SIG-M5 (cell line): Measurements from ENCODE around the gene TLR9.

Experiments used
- DNase-seq: peaks from one replicate; lab custom pipeline; 2025; lab: John Stamatoyannopoulos, UW

The TLR9 gene

DNA sequence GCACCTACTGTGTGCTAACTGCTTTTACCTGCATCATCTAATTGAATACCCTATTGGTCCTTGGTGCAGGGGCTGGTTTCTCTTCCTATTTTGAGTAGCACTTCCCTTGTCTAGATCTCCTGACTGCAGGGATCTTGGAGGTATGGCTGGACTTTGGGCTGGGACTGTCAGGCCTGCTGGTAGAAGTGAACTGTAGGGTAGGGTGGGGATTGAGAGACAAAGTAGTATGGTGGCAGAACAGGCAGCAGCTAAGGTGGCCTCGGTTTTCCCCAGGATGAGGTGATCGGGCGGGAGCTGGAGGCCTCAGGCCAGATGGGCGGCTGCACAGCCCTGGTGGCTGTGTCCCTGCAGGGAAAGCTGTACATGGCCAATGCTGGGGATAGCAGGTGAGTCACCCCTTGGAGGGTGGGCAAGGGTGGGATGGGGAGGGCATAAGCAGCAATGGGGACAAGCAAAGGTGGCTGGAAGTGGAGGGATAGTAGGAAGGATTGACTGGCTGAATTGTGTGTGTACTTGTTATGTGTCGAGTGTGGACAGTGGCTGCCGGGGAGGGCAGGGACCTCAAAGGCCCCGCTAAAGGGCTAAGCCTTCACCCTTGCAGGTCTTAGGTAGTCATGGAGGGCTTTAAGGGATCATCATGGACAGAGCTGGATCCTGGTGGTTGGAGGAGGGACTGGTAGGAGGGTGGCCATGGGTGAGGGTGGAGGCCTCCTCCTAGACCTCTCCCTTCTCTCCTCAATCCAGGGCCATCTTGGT is 22.1 kb upstream of the TLR9 start:
- no peak for DNase-seq

DNA sequence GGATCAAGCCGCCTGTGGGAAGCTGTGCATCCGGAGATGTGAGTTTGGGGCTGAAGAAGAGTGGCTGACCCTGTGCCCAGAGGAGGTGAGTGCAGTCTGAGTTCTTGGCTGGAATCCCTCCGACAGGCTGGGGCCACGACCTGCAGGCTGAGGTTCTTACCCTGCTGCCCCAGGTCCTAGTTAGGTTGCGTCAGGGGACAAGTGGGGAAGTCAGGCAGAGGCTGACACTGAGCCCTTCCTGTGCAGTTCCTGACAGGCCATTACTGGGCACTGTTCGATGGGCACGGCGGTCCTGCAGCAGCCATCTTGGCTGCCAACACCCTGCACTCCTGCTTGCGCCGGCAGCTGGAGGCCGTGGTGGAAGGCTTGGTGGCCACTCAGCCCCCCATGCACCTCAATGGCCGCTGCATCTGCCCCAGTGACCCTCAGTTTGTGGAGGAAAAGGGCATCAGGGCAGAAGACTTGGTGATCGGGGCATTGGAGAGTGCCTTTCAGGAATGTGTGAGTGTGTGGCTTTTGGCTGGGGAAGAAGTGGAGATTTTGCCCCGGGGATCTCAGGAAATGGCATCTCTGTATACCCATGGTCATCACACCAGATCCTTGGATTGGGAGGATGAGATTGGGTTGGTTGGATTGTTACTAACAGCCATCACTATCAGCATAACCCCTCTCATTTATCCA is 21.4 kb upstream of the TLR9 start:
- no peak for DNase-seq

DNA sequence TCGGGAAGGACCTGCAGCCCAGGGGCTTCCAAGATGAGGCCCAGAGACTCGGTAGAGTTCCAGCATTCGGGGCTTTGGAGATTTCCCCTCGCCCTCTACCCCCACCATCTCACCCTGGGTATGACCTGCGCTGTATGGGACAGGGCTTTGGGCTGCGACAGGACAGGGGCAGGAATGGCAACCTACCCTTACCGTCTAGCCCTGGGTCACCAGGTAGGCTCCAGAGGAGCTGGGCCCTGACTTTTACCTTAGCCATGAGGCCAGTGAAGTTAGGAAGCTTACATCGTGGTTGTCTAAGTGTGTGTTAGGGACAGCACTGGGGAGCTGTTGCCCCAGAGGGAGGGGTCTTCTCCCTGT is 20.8 kb upstream of the TLR9 start:
- DNase-seq = no peak

DNA sequence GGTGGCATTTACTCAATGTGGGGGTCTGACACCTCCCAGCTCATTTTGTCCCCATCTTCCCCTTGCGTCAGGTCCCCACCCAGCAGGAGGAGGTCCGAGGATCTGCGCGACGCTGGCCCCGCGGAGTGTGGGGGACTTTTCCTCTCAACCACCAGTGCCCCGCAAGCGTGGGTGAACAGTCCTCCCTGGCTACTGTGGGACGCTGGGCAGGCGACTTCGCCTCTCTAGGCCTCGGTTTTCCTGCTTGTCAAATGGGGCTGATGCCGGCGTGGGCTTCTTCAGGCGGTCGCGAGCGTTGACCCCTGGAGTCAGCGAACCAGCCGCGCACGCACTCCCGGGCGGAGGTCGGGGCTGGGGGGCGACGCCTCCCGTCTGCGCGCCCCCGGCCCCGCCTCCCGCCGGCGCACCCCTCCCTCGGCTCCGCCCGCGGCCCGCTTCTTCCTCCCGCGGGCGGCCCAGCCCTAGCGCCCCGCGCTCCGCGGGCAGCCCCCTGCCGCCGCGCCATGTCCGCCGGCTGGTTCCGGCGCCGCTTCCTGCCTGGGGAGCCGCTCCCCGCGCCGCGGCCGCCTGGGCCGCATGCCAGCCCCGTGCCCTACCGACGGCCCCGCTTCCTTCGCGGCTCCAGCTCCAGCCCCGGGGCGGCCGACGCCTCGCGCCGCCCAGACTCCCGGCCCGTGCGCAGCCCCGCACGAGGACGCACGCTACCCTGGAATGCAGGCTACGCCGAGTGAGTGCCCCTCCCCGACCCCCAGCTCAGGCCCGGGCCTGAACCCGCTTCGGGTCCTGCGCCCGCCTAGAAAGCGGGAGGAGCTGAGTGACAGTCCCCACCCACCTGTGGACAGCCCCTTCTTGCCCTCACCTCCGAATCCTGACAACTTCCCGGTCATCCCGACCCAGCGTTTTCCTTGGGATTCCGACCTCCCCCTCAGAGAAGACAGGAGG is 20.1 kb upstream of the TLR9 start, which contains the start of gene PPM1M:
PPM1M (plus strand) TSS at position 438 of the 942 bp plus-strand sequence; CDS start at position 504, 66 bp downstream.
- no peak for DNase-seq

DNA sequence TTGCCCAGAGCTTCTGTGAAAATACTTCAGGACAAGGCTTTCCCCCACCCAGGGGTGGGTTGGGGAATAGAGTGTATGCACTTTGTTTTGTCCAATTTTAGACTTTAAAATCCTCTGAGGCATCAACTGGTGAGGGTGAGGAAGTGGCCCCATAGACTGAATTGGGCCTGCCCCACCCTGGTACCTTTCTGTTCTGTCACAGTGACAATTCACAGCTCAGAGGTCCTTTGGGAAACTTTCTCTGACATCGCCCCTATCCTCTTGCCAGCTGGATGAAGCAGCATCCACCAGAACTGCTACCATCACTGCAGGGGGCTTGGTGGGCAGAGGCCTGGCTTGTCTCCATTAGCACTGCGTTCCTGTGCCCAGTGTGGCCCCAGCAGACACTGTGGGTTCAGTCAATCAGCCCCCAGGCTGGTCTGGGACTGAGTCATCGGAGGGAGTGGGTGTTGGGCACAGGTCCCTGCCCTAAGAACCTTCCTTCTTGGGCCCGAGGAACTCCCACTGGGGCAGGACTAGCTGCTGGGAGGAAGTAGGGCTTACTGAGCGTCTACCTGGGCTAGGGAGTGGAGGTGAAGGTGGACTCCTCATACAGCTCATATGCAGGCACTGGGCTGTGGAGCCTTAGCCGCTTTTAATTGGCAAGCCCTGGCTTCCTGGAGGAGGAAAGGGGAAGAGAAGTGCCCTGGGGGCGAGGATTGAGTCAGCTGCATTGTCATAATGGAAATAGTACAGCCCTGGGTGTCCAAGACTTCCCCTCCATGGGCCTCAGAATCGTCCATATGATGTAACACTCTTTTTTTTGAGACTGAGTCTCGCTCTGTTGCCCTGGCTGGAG is 18.6 kb upstream of the TLR9 start:
- DNase-seq = peak; percentile 77

DNA sequence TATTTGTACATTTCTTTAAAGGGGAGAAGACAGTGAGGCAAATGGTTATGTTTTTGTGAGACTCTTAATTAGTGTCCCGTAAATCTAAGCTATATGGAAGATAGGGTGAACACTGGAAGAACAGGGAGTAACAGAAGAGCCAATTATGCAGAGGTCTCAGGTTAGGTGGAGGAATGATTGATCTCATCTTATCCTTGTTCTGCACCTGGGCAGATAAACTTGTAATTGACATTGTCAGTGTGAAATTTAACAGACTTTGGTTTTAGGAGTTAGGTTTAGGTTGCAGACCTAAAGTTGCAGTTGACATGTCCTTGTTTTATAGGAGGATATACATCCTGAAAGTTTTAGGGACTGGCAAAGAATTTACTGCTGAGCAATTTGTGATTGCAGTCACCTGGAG is 16.6 kb upstream of the TLR9 start:
- DNase-seq = no peak

DNA sequence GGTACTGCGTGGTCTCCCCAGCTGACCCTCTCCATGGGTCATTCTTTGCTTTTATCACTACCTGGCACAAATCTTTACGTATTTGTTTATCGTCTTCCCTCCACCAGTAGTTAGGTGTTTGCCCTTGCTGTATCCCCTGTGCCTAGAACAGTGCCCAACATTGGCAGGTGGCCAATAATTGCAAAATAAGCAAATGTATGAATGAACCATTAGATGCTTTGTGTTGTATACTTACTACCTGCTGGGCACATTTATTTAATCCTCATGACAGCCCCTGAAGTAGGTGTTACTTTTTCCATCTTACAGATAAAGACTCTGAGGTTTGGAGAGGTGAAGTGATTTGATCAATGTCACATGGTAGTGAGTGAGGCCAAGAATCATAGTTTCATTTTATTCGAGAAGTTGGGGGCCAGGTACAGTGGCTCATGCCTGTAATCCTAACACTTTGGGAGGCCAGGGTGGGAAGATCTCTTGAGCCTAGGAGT is 15.5 kb upstream of the TLR9 start:
- no peak for DNase-seq

DNA sequence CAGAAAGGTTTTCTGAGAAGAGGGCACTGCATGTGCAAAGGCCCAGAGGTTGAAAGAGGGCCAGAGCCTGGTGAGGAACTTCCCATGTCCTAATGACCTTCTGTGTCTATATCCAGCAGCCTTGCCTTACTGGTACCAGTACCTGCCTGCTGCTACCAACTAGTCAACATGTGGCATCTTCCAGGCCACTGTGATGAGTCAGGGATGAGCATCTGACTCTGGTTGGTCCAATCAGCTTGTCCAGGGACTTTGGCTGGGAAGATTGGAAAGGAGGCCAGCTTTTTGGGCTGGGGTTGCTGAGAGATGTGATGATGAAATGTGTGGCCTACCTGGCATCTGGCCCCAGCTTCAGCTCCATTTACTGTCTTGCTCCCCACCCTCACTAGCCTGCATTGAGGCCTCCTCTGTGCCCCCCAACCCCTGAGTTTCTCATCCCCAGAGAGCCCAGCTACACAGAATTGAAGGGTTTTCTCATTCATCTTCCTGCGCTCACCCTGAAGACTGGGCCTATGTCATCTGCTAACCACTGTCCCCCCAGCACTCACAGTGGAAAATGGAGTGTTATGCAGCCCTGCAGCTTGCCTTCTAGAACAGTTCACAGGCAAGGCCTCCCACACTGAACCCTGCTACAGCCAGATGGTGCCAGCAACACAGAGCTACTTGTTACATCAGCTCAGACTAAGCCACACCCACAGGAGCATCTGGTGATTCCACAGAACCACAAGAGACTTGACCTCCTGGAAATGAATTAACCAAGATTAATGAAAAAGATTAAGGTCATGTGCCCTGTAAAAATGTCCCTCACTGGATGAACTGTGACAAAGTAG is 14.8 kb upstream of the TLR9 start:
- DNase-seq = peak; percentile 47

DNA sequence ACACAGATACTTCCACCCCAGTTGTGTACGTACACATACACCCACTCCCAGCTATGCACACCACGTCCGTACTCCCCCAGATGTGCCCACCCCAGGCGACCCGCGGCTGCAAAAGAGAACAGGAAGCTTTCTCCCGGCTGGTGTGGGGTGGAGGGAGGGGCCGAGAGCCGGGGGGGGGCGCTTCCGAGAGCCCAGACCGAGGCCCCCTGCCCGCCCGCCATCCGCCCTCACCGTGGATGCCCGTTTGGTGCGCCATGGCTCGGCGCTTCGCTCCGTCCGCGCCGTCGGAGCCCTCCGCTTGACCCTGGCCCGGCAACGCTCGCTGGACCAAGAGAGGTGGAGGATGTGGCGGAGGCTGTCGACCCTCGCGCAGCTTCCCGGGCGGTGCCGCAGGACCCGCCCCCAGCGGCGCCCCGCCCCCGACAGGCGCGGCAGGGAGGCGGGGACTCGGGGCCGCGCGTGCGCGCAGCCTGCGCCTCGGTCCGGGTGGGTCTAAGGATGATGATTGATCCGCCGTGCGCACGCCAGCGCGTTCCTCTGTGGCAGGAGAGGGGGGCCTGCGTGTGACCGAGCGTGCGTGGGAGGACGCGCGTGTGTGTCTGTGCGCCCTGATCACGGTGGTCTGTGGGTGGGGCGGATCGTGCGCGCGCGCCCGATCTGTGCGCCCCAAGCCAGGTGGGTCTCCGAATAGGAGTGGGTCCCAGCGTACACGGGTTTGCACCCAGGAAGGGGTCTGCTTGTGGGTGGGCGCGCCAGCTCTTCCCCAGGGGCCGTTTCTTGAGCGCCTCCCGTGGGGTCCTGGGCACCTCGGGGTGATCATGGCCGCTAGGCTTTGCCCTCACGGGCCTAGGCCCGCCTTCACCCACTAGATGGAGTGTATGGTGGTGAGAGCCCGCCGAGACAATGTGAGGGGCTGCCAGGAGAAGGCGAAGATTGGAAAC is 13.6 kb upstream of the TLR9 start, which contains the start of gene TWF2:
TWF2 (minus strand) TSS at position 398 of the 941 bp plus-strand sequence; CDS start at position 256, 142 bp downstream.
- DNase-seq = no peak

DNA sequence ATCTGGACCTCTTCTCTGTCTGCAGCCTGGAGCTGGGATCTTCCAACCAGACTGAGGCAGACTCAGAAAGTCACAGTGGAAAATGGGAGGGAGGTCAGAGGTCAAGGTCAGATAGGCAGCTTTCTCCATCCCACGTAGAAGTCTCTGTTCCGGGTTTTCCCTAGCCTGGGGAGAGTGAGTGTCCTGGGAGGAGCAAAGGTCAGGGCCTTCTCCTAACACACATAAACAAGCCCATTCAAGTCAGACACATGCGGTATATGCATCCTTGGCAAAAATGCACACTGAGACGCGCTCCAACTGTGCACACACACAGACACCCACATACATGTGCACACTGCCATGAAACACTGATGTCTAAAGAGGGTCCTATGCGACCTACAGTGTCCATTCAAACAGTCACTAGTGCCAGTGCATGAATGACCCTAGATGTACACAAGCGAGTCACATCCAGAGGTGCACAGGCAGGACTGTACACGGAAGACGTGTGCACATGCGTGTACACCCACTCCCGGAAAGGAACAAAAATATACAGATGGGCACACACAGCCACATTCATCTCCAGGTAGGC is 12.8 kb upstream of the TLR9 start:
- no peak for DNase-seq

DNA sequence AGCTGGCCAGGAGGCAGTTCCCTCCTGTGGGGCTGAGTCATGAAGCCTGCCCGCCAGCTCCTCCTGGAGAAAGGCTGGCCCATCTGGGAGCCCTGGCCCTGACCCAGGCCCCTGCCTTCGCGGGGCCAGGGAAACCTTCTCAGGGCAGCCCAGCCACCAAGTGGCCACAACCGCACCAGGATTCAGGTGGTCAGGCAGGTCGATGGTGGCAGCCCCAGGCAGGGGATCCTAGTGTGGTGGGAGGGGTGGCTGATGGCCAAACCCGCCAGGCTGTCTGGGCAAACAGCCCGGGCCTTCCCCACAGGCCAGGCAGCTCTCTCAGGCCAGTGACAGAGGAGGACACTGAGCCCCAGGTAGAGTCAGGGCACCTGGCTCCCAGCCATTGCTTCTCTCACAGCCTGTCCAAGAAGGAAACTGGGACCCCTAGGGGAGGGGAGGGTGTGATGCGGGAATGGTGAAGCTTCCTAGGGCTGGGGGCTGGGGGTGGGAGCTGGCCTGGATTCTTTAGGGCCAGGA is 12.3 kb upstream of the TLR9 start:
- no peak for DNase-seq

DNA sequence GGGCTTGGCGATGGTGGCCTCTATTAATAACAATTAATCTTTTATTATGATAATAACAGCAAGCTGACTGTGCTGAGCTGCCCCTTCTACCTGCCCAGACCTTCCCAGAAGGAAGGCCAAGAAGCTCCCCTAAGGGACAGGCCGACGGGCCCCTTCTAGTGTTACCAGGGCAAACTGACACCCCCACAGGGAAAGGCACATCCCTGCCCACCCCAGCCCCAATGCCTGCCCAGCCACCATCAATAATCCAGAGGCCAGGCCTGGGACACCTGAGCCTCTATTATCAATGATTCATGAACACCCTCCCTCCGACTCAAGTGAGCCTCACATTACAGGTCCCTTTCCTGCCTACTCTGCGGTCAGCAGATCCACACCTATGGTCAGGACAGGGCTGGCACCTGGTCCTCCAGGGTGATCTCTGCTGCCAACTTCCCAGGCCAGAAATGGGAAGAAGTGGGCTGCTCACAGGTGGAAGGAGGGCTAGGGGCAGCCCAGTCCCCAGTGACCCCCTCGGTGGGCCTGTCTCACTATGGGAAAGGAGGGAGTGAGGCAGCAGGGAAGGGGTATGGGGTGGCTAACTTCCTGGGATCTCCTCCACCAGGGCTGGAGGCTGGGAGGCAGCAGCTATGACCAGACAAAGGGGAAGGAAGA is 11.7 kb upstream of the TLR9 start:
- DNase-seq = no peak

DNA sequence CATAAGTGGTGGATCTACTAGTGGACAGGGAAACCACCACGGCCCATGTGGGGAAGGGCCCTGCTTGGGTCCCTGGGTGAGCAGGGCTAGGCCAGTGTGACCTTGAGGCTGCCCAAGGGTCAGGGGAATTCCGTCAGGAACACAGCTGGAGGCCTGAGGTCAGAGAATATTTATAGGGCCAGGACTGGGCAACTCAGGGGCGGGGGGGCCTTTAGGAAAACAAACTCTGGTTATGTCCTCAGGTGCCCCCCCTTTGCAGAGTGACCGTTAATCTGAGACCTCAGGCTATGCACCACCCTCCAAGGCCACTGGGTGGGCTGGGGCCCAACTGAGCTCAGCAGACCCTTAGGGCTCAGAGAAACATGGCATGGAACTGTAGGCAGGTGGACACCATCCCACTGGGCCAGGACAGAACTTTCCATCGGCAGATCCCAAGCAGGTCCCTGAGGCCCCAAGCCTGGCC is 11.0 kb upstream of the TLR9 start:
- no peak for DNase-seq

DNA sequence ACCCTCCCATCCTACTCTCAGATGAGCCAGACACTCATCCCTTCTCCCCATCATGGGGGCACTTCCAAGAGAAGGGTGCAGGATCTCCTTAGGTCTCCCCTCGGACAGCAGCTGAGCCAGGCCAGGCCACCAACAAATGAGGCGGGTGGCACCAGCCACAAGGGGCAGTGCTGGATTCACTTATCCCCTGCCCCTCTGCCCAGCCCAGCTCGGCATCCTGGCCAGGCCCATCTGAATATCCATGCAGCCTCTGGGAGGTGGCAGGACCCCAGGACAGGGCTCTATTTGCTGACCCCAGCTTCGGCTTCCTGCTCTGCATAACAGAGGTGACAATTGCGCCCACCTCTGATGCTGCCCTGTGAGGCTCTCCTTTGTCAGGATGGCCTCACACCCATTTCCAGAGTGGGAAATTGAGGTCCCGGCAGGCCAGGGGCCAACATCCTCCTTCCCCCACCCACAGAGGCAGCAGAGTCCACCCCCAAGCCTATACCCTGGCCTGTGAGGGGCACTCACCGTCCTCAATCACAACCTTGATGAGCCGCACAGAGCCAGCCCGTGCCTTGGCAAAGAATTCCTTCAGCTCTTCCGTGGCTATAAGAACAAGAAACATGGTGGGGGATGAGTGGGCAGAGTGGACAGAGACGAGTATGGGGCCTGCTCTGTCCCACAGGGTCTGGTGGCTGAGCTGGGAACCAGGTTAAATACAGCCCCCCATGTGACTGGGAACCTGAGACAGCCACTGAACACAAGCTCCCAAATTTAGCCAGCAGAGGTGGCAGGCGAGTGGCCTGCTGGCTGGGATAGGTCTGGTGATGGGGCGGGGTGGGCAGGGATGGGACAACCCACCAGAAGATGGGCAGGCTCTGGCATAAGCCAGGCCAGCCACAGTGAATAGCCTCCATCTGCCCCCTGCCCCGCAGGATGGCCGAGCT is 9.3 kb upstream of the TLR9 start:
- no peak for DNase-seq

DNA sequence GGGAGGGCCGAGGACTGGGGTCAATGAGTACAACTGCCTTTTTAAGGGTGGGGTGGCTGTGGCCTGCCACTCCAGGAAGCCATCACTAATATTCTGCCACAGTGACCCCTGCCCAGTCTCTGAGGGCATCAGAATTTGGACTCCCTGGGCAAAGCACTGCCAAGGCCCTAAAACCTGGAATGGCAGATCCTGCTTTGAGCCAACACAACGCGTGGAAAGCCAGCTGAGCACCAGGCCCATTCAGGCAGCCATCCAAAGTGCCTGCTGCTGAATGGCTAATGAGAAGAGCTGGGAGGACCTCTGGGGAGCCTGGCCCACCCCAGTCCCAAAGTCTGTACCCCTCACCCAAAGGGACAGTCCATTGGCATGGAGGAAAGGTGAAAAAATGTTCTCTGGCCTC is 8.5 kb upstream of the TLR9 start:
- DNase-seq = no peak

DNA sequence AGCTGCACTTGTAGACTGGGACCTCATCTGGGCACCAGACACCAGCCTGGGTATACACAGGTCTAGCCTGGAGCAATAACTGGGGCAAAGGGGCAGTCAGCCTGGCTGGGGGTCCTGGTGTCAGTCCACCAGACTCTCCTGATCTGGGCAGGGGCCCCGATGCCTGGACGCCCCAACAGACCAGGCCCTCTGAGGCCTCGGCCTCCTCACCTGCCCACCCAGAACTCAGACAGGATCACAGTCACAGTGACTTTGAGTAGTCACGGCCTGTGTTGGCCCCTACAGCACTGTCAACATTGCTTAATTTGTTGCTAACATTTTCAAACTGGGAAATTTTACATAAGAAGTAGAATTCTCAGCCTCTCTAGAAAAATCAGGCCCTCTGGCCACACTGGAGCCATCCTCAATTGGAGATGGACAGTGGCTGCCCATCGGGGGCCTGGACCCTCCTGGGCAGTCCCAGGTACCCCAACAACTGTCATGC is 7.7 kb upstream of the TLR9 start:
- DNase-seq = no peak
